HG02981 (cell line): ENCODE data around the gene SYNE3.
"Not testable (repeated sequence)": the region's sequence is repeated elsewhere in the genome, so short reads cannot be mapped to it uniquely, and the experiment has no call there.

Experiments
- ATAC-seq: cut with Tn5 transposase; IDR thresholded peaks from one replicate; pipeline ENCODE4 v1.9.1; 2021; ENCODE audit warnings: mild to moderate bottlenecking, moderate library complexity; ENCODE audit not compliant: unreplicated experiment

Gene SYNE3

GRCh38 chr14:95523815-95524448 is 7.5 kb upstream of the SYNE3 start:
- ATAC-seq = peak; percentile 41

GRCh38 chr14:95523051-95523814 is 6.8 kb upstream of the SYNE3 start:
- no peak for ATAC-seq

GRCh38 chr14:95522556-95522955 is 6.1 kb upstream of the SYNE3 start:
- ATAC-seq = no peak

GRCh38 chr14:95522116-95522515 is 5.7 kb upstream of the SYNE3 start:
- ATAC-seq = no peak

DNA sequence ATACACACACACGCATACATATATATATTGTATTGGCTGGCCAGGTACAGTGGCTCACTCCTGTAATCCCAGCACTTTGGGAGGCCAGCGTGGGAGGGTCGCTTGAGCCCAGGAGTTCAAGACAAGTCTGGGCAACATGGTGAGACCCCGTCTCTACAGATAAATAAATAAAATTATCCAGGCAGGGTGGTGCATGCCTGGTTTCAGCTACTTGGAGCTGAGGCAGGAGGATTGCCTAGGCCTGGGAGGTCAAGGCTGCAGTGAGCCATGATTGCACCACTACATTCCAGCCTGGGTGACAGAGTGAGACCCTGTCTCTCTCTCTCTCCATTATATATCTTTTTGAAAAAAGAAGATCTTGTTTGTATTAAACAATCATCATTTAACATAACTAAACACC is 4.6 kb upstream of the SYNE3 start:
- ATAC-seq = no peak

DNA sequence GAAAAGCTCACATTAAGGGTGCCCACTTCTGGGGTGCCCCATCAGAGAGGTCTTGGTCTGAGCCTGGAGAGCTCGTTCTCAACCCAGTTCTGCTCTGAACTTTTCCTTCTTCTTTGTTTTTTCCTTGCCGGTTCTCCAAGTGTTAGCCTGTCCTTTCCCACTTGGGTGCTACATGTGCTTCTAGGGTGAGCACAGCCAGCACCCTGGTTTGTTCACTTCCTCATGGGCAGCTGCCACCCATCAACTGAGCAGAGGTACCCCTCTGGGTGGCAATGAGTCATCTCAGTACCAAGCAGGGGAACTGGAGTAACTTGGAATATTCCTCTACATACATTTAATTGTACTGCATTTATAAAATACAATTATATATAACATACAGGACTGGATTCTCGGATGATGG is 3.9 kb upstream of the SYNE3 start:
- no peak for ATAC-seq

- no peak for ATAC-seq
Observed at GRCh38 chr14:95519699-95520098, 3.2 kb upstream of the SYNE3 start.

- ATAC-seq = no peak
Observed at GRCh38 chr14:95518045-95518751, 1.7 kb upstream of the SYNE3 start.

DNA sequence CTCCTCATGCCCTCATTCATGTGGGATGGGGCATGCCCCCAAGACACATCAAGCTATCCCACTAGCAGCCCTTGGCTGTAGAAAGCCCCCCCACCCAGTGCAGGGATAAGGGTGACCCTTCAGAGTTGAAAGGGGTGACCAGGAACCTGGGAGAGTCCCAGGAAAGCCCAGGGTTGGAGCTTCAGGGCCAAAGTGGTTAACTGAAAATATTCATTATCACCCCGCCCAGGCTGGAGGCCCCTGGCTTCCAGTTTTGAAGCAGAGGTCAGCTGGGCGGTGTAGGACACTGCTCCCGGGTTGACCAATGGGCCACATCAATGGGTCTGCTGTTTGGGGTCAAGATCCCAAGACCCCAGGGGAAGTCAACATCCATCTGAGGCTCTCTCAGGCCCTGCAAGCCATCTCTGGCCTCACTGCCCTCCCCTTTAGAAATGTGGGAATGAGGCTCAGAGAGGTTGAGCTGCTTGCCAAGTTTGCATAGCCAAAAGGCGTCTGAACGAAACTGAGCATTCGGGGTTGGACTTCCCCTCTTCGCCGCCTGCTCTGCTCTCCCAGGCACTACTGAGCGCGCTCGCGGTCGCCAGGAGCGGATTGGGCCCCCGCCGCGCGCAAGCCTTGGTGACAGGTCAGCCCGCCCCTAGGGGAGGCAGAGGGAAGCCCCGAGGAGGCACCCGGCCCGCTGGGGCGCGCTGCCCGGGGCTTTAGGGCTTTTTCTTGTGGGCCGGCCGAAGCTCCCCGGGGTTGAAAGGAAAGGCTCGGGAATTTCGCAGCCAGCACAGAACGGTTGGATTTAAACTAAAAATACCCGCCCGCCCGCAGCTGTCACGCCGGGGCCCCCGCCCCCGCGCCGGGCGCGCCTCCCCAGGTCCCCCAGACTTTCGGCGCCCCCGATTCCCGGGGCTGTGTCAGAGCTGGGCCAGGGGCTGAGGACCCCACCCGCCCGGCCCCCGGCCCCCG is 576 bp downstream of the SYNE3 start:
- ATAC-seq = peak; percentile 85

GRCh38 chr14:95515080-95515489 is 1.4 kb downstream of the SYNE3 start:
- no peak for ATAC-seq

DNA sequence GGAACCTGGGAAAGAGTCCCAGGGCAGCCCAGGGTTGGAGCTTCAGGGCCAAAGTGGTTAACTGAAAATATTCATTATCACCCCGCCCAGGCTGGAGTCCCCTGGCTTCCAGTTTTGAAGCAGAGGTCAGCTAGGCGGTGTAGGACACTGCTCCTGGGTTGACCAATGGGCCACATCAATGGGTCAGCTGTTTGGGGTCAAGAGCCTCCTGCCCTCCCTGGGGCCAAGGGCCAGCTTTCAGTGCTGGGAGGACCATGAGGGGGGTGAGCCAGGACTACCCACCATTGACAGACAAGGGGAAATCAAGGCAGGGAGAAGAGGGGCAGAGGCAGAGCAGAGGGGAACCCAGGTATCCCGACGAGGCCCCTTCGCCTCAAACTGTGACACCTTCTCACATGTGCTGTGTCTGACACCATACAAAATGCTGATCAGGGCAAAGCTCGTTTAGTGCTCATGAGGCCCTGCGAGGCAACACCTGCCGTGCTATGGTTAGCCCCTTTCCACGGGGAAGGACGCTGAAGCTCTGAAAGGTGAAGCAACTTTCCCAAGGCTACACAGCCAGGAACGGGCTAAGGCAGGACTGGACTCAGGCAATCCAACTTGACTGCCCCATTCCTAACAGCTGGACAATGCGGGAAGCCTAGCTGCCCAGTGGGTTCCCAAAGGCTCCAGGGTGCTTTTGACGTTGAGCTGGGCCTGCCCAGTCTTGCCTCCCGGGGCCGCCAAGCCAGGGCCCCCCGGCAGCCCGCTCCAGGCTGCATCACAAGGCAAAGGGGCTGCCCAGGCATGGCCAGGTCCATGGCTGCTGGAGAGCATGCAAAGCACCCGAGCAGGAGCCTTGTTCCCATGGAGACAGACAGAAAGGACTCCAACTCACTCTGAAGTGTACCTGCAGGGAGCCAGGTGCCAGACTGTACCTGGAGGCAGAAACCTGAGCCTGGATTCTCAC is 2.0 kb downstream of the SYNE3 start:
- ATAC-seq = no peak

GRCh38 chr14:95513291-95513690 is 3.2 kb downstream of the SYNE3 start:
- ATAC-seq = no peak

- ATAC-seq = no peak
Observed at GRCh38 chr14:95511687-95512086, 4.8 kb downstream of the SYNE3 start.

DNA sequence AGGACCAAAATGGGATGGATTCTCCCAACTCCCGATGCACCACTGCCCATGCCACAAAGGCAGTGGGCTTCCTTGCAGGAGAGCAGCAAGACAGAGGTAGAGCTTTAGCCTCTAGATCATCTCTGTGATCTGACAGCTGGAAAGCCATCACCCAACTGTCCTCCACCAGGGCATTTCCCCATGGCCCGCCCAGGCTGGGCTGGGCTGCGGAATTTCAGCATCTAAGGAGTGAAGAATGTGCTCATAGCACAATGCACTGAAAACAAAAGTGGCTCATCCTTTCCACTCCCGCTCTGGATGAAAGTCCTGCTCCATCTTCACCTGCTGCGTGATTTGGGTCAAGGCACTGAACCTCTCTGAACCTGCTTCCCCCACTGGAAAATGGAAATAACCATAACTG is 5.6 kb downstream of the SYNE3 start:
- ATAC-seq = no peak

DNA sequence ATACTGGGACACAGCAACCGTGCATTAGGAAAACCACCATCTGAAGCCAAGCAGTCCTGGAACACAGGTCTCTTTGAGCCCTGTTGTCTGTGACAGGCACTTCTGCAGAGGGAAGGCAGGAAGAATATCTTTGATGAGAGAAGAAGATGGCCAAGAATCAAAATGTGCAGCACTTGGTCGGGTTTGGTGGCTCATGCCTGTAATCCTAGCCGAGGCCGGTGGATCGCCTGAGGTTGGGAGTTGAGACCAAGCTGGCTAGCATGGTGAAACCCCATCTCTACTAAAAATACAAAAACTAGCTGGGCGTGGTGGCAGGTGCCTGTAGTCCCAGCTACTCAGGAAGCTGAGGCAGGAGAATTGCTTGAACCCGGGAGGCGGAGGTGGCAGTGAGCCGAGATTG is 6.1 kb downstream of the SYNE3 start:
- not testable (repeated sequence) for ATAC-seq

GRCh38 chr14:95509495-95509894 is 7.0 kb downstream of the SYNE3 start:
- ATAC-seq = no peak

GRCh38 chr14:95508377-95508776 is 8.1 kb downstream of the SYNE3 start:
- ATAC-seq = no peak

GRCh38 chr14:95507701-95508103 is 8.7 kb downstream of the SYNE3 start:
- no peak for ATAC-seq

DNA sequence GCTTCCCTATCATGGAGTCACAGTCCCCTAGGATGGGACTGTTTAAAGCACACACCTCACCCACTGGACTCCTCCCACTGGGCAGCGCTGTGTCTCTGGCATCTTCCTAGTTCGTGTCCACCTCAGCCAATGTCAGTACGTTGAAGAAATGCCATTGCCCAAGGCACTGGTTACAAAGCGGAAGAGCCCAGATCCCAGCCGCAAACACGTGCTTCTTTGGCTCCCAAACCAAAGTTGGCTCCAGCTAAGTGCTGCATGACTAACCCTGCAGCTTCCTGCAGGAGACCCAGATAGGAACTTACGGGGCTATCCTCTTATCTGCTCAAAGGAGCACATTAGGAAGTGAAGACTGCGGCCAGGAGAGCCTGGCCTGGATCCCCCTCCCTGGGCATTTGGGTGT is 9.3 kb downstream of the SYNE3 start:
- ATAC-seq = no peak
